SK-N-MC (cell line): ENCODE results near the gene PAQR7.

ENCODE experiments used
- EZH2 ChIP-seq: fragments of 200-600 bp; sonication (generic); IDR thresholded peaks from one replicate; pipeline ENCODE4 v1.6.1; 2017; ENCODE audit warnings: antibody characterized with exemption
- FOXP2 ChIP-seq: optimal IDR thresholded peaks from 2 replicates; pipeline ENCODE3; 2011; ENCODE audit warnings: mild to moderate bottlenecking, moderate library complexity; ENCODE audit not compliant: insufficient read depth; ENCODE audit errors: extremely low read length, control extremely low read depth
- POLR2AphosphoS5 ChIP-seq: IDR thresholded peaks from 2 replicates; pipeline ENCODE4 v1.6.1; 2012; ENCODE audit warnings: mild to moderate bottlenecking, low read depth, low read length, borderline replicate concordance

GRCh38 chr1:25888426-25888987, 13.0 kb upstream of the PAQR7 start:
- TF ChIP-seq EZH2 (no peak), POLR2AphosphoS5 (no peak), FOXP2 (no peak)
